Uterus (tissue), 2 donors: ENCODE results near the gene CLIC1.

Source experiments
- CTCF ChIP-seq, 4 experiments: fragments of 200-600 bp in 2 of 4; fragments of 450-650 bp in 2 of 4; sonication (generic) in 2 of 4; IDR thresholded peaks; one replicate each; pipeline ENCODE4 v1.5.1; 2016 to 2019; ENCODE audit warnings: antibody characterized with exemption in 4 of 4, mild to moderate bottlenecking in 2 of 4, moderate library complexity in 1 of 4
- POLR2A ChIP-seq, 2 donors: fragments of 450-650 bp; IDR thresholded peaks; one replicate each; pipeline ENCODE4 v1.6.1; 2016; ENCODE audit warnings: antibody characterized with exemption in 2 of 2, mild to moderate bottlenecking in 1 of 2, moderate library complexity in 1 of 2

DNA sequence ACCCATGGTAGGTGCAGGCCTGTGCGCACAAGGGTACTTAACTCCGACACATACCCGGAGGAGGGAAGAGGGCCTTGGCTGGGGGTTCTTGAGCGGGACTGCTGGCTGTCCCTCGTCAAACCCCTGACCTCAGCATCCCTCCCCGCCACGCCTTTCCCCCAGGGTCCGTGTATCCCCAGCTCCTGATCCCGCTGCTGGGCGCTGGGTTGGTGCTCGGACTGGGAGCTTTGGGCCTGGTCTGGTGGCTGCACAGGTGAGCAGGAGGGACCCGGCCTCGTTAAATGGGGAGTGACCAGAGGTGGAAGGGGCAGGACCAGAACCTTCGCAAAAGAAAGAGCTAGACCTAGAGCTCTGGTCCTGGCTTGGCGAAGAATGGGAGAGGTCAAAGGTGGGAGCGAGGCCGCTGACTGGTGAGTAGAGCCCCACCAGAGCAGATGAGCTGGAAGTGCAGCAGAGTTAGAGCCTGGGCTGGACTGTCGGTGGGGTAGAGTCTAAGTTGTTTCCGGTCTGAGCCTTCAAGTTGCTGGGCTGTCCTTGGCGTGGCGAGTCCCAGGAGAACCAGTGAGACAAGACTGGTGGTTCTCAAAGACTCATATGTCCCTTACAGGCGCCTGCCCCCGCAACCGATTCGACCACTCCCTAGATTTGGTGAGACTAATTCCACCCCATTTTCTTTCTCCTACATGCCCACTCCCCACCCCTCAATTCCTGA lies 12.2 kb downstream of the CLIC1 start:
- TF ChIP-seq CTCF (IDR thresholded peaks at IDR 0.05) (no peak), POLR2A (IDR thresholded peaks at IDR 0.05) (no peak)
